ENCODE data around the gene GLUD2.

- TF ChIP-seq POLR2A (IDR thresholded peaks at IDR 0.05; ENCODE audit: low read depth, low read length) (no peak), USF2 (IDR thresholded peaks at IDR 0.05; ENCODE audit: low read depth, low read length) (no peak), RFX5 (IDR thresholded peaks at IDR 0.05; ENCODE audit: low read depth, low read length) (no peak), CTCF (conservative IDR thresholded peaks at IDR 0.05; ENCODE audit: low read depth, low read length) (no peak), BHLHE40 (IDR thresholded peaks at IDR 0.05; ENCODE audit: low read depth, low read length) (no peak), RAD21 (IDR thresholded peaks at IDR 0.05; ENCODE audit: low read length) (no peak), MAFK (IDR thresholded peaks at IDR 0.05; ENCODE audit: low read depth, low read length) (no peak), SMC3 (IDR thresholded peaks at IDR 0.05; ENCODE audit: low read depth, low read length) (no peak), MAZ (IDR thresholded peaks at IDR 0.05; ENCODE audit: borderline replicate concordance, low read depth, low read length) (no peak), CEBPB (IDR thresholded peaks at IDR 0.05; ENCODE audit: low read depth, low read length) (no peak), MXI1 (IDR thresholded peaks at IDR 0.05; ENCODE audit: borderline replicate concordance, low read depth, low read length) (no peak)
These were observed 14.9 kb upstream of the GLUD2 start for GRCh38 chrX:121032531-121032930.
